Ectodermal cell (in vitro differentiated cells): Measurements from ENCODE around the gene LCE1F. TPM values are rescaled to one million over a fixed set of nuclear protein-coding genes. Genes with fewer than 3 reads are reported as not detected.

Experiments used
- H3K27ac ChIP-seq: 2 replicates; pipeline ENCODE4 v1.7.0; 2013; ENCODE audit warnings: mild to moderate bottlenecking, low read depth, low read length; ENCODE audit not compliant: insufficient read depth, poor library complexity, severe bottlenecking
- H3K27me3 ChIP-seq: 2 replicates; pipeline ENCODE4 v1.7.0; 2013; ENCODE audit warnings: mild to moderate bottlenecking, low read length; ENCODE audit not compliant: insufficient read depth, control insufficient read depth, poor library complexity, severe bottlenecking
- H3K36me3 ChIP-seq: one replicate; pipeline ENCODE4 v1.7.0; 2013; ENCODE audit warnings: low read length; ENCODE audit not compliant: control insufficient read depth, insufficient read depth
- H3K4me1 ChIP-seq: one replicate; pipeline ENCODE4 v1.7.0; 2013; ENCODE audit warnings: low read length; ENCODE audit not compliant: control insufficient read depth, insufficient read depth
- H3K4me3 ChIP-seq: 2 replicates; pipeline ENCODE4 v1.7.0; 2013; ENCODE audit warnings: low read depth, low read length, control low read depth; ENCODE audit not compliant: insufficient read depth
- H3K9me3 ChIP-seq: 2 replicates; pipeline ENCODE4 v1.7.0; 2013; ENCODE audit warnings: mild to moderate bottlenecking, low read length, moderate library complexity; ENCODE audit not compliant: control insufficient read depth
- WGBS, 2 experiments: methylation state at CpG; one replicate each; pipeline ENCODE4 v1.1.7; 2013; ENCODE audit warnings: missing lambda C conversion rate in 2 of 2; 5-methylcytosine and 5-hydroxymethylcytosine counted together
- polyA plus RNA-seq, 4 experiments: library from polyadenylated mRNA; stranded (reverse); fragments of 50-300 nt; gene quantifications; one replicate each; pipeline ENCODE4 v1.2.3, GENCODE V29; 2013

The LCE1F gene
- polyA plus RNA-seq (2013, experiment 1 of 4): not detected
- polyA plus RNA-seq (2013, experiment 2 of 4): not detected
- polyA plus RNA-seq (2013, experiment 3 of 4): not detected
- polyA plus RNA-seq (2013, experiment 4 of 4): not detected

GRCh38 chr1:152774875-152775274 is at the start of gene LCE1F:
TSS of gene LCE1F (plus strand) at chr1:152775140. CDS start at chr1:152776372, 1,232 bp downstream.
- 46 to 51% methylated on average over 6 of the region's 6 CpGs for WGBS, 2 experiments
- no peaks in the 10 kb centered on the region for H3K27me3 ChIP-seq
- no peaks in the 10 kb centered on the region for H3K4me1 ChIP-seq
- H3K36me3 ChIP-seq: no peaks in the 10 kb centered on the region
- H3K27ac ChIP-seq: no peak within 1 kb of the TSS
- peaks cover 11% of the 10 kb centered on the region for H3K9me3 ChIP-seq
- H3K4me3 ChIP-seq: no peak within 1 kb of the TSS

GRCh38 chr1:152725261-152725660 is 49.7 kb upstream of the LCE1F start:
- Histone ChIP-seq H3K9me3 (peaks cover 11% of the 10 kb centered on the region), H3K27me3 (no peaks in the 10 kb centered on the region)

GRCh38 chr1:152728986-152729385 is 46.0 kb upstream of the LCE1F start:
- H3K9me3 ChIP-seq: peaks cover 3% of the 10 kb centered on the region
- no peaks in the 10 kb centered on the region for H3K4me1 ChIP-seq
- no peaks in the 10 kb centered on the region for H3K36me3 ChIP-seq
- H3K27ac ChIP-seq: no peak overlapping the region
- 80% methylated on average over 1 of the region's 1 CpG; no CpG with 5 or more reads in 1 of the 2 experiments for WGBS, 2 experiments
- no peaks in the 10 kb centered on the region for H3K27me3 ChIP-seq
- no peak overlapping the region for H3K4me3 ChIP-seq

More at GRCh38 chr1:152725261-152725660, 49.7 kb upstream of the LCE1F start:
- no peaks in the 10 kb centered on the region for H3K36me3 ChIP-seq
- H3K4me3 ChIP-seq: no peak overlapping the region
- H3K27ac ChIP-seq: no peak overlapping the region
- H3K4me1 ChIP-seq: no peaks in the 10 kb centered on the region

- no peaks in the 10 kb centered on the region for H3K27me3 ChIP-seq
- no peaks in the 10 kb centered on the region for H3K4me1 ChIP-seq
- H3K4me3 ChIP-seq: no peak overlapping the region
- H3K27ac ChIP-seq: no peak overlapping the region
- peaks cover 4% of the 10 kb centered on the region for H3K9me3 ChIP-seq
- 47 to 50% methylated on average over 1 of the region's 1 CpG for WGBS, 2 experiments
- no peaks in the 10 kb centered on the region for H3K36me3 ChIP-seq
Measured at GRCh38 chr1:152735648-152736047, 39.3 kb upstream of the LCE1F start.

GRCh38 chr1:152737997-152738396 is 36.9 kb upstream of the LCE1F start:
- H3K27me3 ChIP-seq: no peaks in the 10 kb centered on the region
- H3K36me3 ChIP-seq: no peaks in the 10 kb centered on the region
- no peak overlapping the region for H3K4me3 ChIP-seq
- H3K27ac ChIP-seq: no peak overlapping the region
- H3K9me3 ChIP-seq: peaks cover 9% of the 10 kb centered on the region
- no peaks in the 10 kb centered on the region for H3K4me1 ChIP-seq
- 66 to 69% methylated on average over 4 of the region's 5 CpGs for WGBS, 2 experiments

GRCh38 chr1:152739841-152740240 is 35.1 kb upstream of the LCE1F start:
- Histone ChIP-seq H3K9me3 (peaks cover 9% of the 10 kb centered on the region), H3K4me3 (no peak overlapping the region), H3K27ac (no peak overlapping the region), H3K4me1 (no peaks in the 10 kb centered on the region), H3K27me3 (no peaks in the 10 kb centered on the region), H3K36me3 (no peaks in the 10 kb centered on the region)
- 66 to 72% methylated on average over 3 of the region's 3 CpGs for WGBS, 2 experiments

- H3K9me3 ChIP-seq: peaks cover 9% of the 10 kb centered on the region
- H3K4me1 ChIP-seq: no peaks in the 10 kb centered on the region
Measured at GRCh38 chr1:152741656-152742055, 33.3 kb upstream of the LCE1F start.

GRCh38 chr1:152743371-152744145 is 31.4 kb upstream of the LCE1F start:
- 60 to 66% methylated on average over 2 of the region's 2 CpGs for WGBS, 2 experiments
- H3K4me3 ChIP-seq: no peak overlapping the region

More at GRCh38 chr1:152741656-152742055, 33.3 kb upstream of the LCE1F start:
- no peak overlapping the region for H3K4me3 ChIP-seq
- no peak overlapping the region for H3K27ac ChIP-seq
- H3K36me3 ChIP-seq: no peaks in the 10 kb centered on the region
- H3K27me3 ChIP-seq: no peaks in the 10 kb centered on the region

GRCh38 chr1:152745289-152745704 is 29.6 kb upstream of the LCE1F start:
- H3K27ac ChIP-seq: no peak overlapping the region
- 87 to 91% methylated on average over 3 of the region's 4 CpGs for WGBS, 2 experiments
- H3K9me3 ChIP-seq: peaks cover 10% of the 10 kb centered on the region
- no peak overlapping the region for H3K4me3 ChIP-seq
- H3K4me1 ChIP-seq: no peaks in the 10 kb centered on the region
- H3K36me3 ChIP-seq: no peaks in the 10 kb centered on the region
- H3K27me3 ChIP-seq: no peaks in the 10 kb centered on the region

More at GRCh38 chr1:152743371-152744145, 31.4 kb upstream of the LCE1F start:
- Histone ChIP-seq H3K36me3 (no peaks in the 10 kb centered on the region), H3K27me3 (no peaks in the 10 kb centered on the region), H3K27ac (no peak overlapping the region), H3K9me3 (peaks cover 5% of the 10 kb centered on the region), H3K4me1 (no peaks in the 10 kb centered on the region)

- 81% methylated on average over 6 of the region's 6 CpGs for WGBS, 2 experiments
- H3K9me3 ChIP-seq: peaks cover 10% of the 10 kb centered on the region
- no peak overlapping the region for H3K4me3 ChIP-seq
Measured at GRCh38 chr1:152745765-152746444, 29.0 kb upstream of the LCE1F start.

More at GRCh38 chr1:152745765-152746444, 29.0 kb upstream of the LCE1F start:
- no peaks in the 10 kb centered on the region for H3K4me1 ChIP-seq
- no peak overlapping the region for H3K27ac ChIP-seq
- H3K36me3 ChIP-seq: no peaks in the 10 kb centered on the region
- no peaks in the 10 kb centered on the region for H3K27me3 ChIP-seq
